Keratinocyte (primary cell): ENCODE results near the gene CFAP206. TPM values are rescaled to one million over a fixed set of nuclear protein-coding genes. Genes with fewer than 3 reads are reported as not detected.

ENCODE experiments used
- DNase-seq: peaks from one replicate; pipeline ENCODE4 v3.0.0-alpha.2; 2011; ENCODE audit warnings: low read depth, missing footprints, low spot score
- FAIRE-seq: peaks from 2 replicates; lab custom pipeline; 2011; peaks lifted over from hg19 to GRCh38; lab: Jason Lieb, UNC
- H2AFZ ChIP-seq: 2 replicates; pipeline ENCODE4 v1.6.0; 2012; ENCODE audit warnings: low read length, control low read depth, inconsistent platforms; ENCODE audit not compliant: control insufficient read depth
- H3K27ac ChIP-seq: 2 replicates; pipeline ENCODE4 v1.5.1; 2011; ENCODE audit warnings: low read length; ENCODE audit not compliant: control insufficient read depth, insufficient read depth
- H3K27me3 ChIP-seq: 3 replicates; pipeline ENCODE4 v1.6.0; 2011; ENCODE audit warnings: low read length; ENCODE audit not compliant: control insufficient read depth, insufficient read depth; ENCODE audit errors: extremely low read depth
- H3K36me3 ChIP-seq, 2 experiments: 2 replicates in 1 of 2; 3 replicates in 1 of 2; pipeline ENCODE4 v1.5.1; 2011; ENCODE audit warnings: low read length in 2 of 2, mild to moderate bottlenecking in 1 of 2; ENCODE audit not compliant: control insufficient read depth in 2 of 2, insufficient read depth in 2 of 2; ENCODE audit errors: extremely low read depth in 1 of 2
- H3K4me1 ChIP-seq: 3 replicates; pipeline ENCODE4 v1.5.1; 2011; ENCODE audit warnings: low read length; ENCODE audit not compliant: control insufficient read depth, insufficient read depth; ENCODE audit errors: extremely low read depth
- H3K4me2 ChIP-seq: 3 replicates; pipeline ENCODE4 v1.6.0; 2011; ENCODE audit warnings: low read depth, low read length; ENCODE audit not compliant: control insufficient read depth, insufficient read depth; ENCODE audit errors: extremely low read depth
- H3K4me3 ChIP-seq, 3 experiments: fragments of 200-600 bp in 1 of 3; sonication (generic) in 1 of 3; 2 replicates in 2 of 3; 3 replicates in 1 of 3; pipeline ENCODE4 v1.5.1; 2011 to 2016; ENCODE audit warnings: low read length in 3 of 3, mild to moderate bottlenecking in 3 of 3, control low read depth in 2 of 3, inconsistent platforms in 1 of 3, low read depth in 1 of 3, mixed read lengths in 1 of 3, mixed run types in 1 of 3, moderate library complexity in 1 of 3; ENCODE audit not compliant: control insufficient read depth in 2 of 3, insufficient read depth in 2 of 3; ENCODE audit errors: extremely low read depth in 1 of 3
- H3K79me2 ChIP-seq: 2 replicates; pipeline ENCODE4 v1.6.0; 2012; ENCODE audit warnings: low read length; ENCODE audit not compliant: control insufficient read depth, insufficient read depth
- H3K9ac ChIP-seq: 3 replicates; pipeline ENCODE4 v1.6.0; 2011; ENCODE audit warnings: low read length; ENCODE audit not compliant: control insufficient read depth, insufficient read depth; ENCODE audit errors: extremely low read depth
- H3K9me1 ChIP-seq: 3 replicates; pipeline ENCODE4 v1.6.0; 2011; ENCODE audit warnings: low read length; ENCODE audit not compliant: control insufficient read depth, insufficient read depth; ENCODE audit errors: extremely low read depth
- H3K9me3 ChIP-seq: 2 replicates; pipeline ENCODE4 v1.5.1; 2012; ENCODE audit warnings: low read depth, low read length; ENCODE audit not compliant: control insufficient read depth
- H4K20me1 ChIP-seq: 3 replicates; pipeline ENCODE4 v1.6.0; 2011; ENCODE audit warnings: low read length; ENCODE audit not compliant: control insufficient read depth, insufficient read depth; ENCODE audit errors: extremely low read depth
- EZH2 ChIP-seq: IDR thresholded peaks from one replicate; pipeline ENCODE4 v1.6.1; 2012; ENCODE audit warnings: inconsistent platforms, mild to moderate bottlenecking, low read length, moderate library complexity
- dilution Hi-C: fragments of 300-500 bp; cut with MboI; formaldehyde crosslinking; loops from one replicate; pipeline ENCODE4 v1.7.0; 2020; ENCODE audit warnings: low sequenced_read_pairs; ENCODE audit not compliant: extremely low pct_ligation_motif_present
- polyA plus RNA-seq, 5 experiments: library from polyadenylated mRNA; depleted of rRNA in 3 of 5; stranded (reverse) in 3 of 5; stranded (forward) in 1 of 5; unstranded in 1 of 5; fragments of >200 nt; gene quantifications; 1 replicate in 1 of 5; 2 replicates in 3 of 5; 3 replicates in 1 of 5; pipeline versions ENCODE4 v1.2.1 to v1.2.3, GENCODE V29; 2011 to 2012; ENCODE audit warnings: missing spikeins in 2 of 5, low read depth in 1 of 5, low replicate concordance in 1 of 5
- TF ChIP-seq, protein P1 (sequence below), 3 experiments: IDR thresholded peaks in 1 of 3; conservative IDR thresholded peaks in 1 of 3; optimal IDR thresholded peaks in 1 of 3; 2 replicates in 2 of 3; 3 replicates in 1 of 3; pipeline versions ENCODE3 to v1.5.1; 2011; ENCODE audit warnings: low read length in 3 of 3, mild to moderate bottlenecking in 3 of 3, moderate library complexity in 2 of 3, control low read depth in 1 of 3, inconsistent platforms in 1 of 3; ENCODE audit not compliant: insufficient read depth in 2 of 3; ENCODE audit errors: extremely low read depth in 1 of 3

The CFAP206 gene
- polyA plus RNA-seq, 1 donor (not counting 4 experiments of a cell fraction or from before 2014, with no cell fraction given), result 0.18 TPM

DNA sequence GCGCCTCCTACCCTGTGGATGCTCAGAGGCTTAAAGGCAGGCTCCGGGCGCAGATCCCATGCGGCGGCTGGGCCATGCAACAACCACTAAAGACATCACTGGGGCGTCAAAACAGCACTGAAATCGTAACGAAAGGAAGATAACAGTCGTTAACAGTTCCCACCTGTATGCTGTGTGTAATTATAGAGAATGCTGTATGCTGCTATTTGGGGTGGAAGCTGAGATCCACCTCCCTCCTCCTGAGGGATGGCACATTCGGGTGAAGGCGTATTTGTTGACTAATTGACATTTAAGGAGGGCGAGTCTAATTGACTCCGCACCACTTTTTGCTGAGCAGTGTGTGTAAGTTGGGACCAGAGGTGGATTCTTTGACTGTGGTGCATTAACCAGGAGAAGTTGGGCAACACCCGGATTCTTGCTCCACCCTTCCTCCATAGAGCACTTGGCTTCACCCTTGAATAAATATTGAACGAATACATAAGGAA, 65.7 kb downstream of the CFAP206 start:
- dilution Hi-C loops, result no loop called here
- Histone ChIP-seq H3K4me1 (peaks cover 13% of the 10 kb centered on the region), H3K9me3 (no peaks in the 10 kb centered on the region), H3K27me3 (no peaks in the 10 kb centered on the region), H3K9ac (peak overlapping the region; percentile 86), H3K4me2 (peak overlapping the region; percentile 99), H3K27ac (peak overlapping the region; percentile 90), H2AFZ (peak overlapping the region; percentile 99), H3K36me3 (no peaks in the 10 kb centered on the region), H4K20me1 (no peaks in the 10 kb centered on the region), H3K9me1 (no peaks in the 10 kb centered on the region), H3K79me2 (peaks cover 18% of the 10 kb centered on the region), H3K4me3 (peak overlapping the region; percentile 89 to 96 (median 93))
- DNase-seq, result no peak
- no peak for TF ChIP-seq EZH2
- TF ChIP-seq, protein P1, sequence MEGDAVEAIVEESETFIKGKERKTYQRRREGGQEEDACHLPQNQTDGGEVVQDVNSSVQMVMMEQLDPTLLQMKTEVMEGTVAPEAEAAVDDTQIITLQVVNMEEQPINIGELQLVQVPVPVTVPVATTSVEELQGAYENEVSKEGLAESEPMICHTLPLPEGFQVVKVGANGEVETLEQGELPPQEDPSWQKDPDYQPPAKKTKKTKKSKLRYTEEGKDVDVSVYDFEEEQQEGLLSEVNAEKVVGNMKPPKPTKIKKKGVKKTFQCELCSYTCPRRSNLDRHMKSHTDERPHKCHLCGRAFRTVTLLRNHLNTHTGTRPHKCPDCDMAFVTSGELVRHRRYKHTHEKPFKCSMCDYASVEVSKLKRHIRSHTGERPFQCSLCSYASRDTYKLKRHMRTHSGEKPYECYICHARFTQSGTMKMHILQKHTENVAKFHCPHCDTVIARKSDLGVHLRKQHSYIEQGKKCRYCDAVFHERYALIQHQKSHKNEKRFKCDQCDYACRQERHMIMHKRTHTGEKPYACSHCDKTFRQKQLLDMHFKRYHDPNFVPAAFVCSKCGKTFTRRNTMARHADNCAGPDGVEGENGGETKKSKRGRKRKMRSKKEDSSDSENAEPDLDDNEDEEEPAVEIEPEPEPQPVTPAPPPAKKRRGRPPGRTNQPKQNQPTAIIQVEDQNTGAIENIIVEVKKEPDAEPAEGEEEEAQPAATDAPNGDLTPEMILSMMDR (optimal IDR thresholded peaks at IDR 0.05 in 1 of 3, IDR thresholded peaks at IDR 0.05 in 1 of 3, conservative IDR thresholded peaks at IDR 0.05 in 1 of 3; ENCODE audit: extremely low read depth in 1 of 3, insufficient read depth in 2 of 3, low read length in 3 of 3), result no peak
- FAIRE-seq, result no peak

DNA sequence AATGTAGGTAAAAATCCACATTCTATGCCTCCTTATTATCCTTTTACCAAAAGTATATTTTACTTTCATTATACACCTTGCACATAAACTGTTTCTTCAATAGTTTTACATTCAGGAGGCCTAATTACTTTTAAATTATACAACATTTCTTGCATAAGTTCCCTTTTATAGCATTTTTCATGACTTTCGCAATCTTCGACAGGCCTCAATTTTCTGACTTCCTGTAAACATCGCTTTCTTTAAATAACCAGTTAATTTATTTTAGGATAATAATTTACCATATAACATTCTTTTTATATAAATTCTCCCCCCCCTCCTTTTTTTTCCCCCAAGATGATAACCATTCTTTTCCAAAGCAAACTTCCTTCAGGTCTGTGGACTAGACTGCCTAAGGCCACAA, 74.2 kb downstream of the CFAP206 start:
- H3K4me1 ChIP-seq, result no peaks in the 10 kb centered on the region
- H3K9ac ChIP-seq, result no peak overlapping the region
- H3K9me1 ChIP-seq, result no peaks in the 10 kb centered on the region
- FAIRE-seq (no peak), DNase-seq (no peak)
- no peaks in the 10 kb centered on the region for H3K79me2 ChIP-seq
- dilution Hi-C loops, result no loop called here
- H3K27me3 ChIP-seq, result no peaks in the 10 kb centered on the region
- H3K4me3 ChIP-seq, result no peak overlapping the region
- no peak overlapping the region for H2AFZ ChIP-seq
- H3K27ac ChIP-seq, result no peak overlapping the region
- H3K36me3 ChIP-seq, result peaks cover 4% of the 10 kb centered on the region in 2 experiments
- no peak for TF ChIP-seq EZH2
- no peaks in the 10 kb centered on the region for H4K20me1 ChIP-seq
- no peak overlapping the region for H3K4me2 ChIP-seq
- H3K9me3 ChIP-seq, result peaks cover 8% of the 10 kb centered on the region

DNA sequence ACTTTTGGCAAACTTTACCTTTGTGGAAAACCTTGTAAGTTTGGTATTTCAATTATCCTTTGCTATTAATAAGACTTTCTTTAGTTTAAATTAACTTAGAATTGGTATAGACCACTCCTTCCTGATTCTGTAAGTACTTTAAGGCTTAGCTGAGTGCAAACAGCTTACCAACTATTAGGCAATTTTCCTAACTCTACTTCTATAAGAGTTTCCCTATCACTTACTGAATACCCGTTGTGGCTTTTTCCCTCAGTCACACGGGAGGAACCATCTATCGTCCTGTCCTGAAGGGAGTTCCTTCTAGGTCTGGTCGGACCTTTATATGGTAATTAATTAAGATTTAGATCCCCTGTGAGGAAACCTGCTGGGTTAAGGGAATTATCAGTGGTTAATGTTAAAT, 74.6 kb downstream of the CFAP206 start:
- DNase-seq (no peak), FAIRE-seq (no peak)
- Histone ChIP-seq H3K9me1 (no peaks in the 10 kb centered on the region), H2AFZ (no peak overlapping the region), H3K36me3 (peaks cover 4% of the 10 kb centered on the region in 2 experiments), H3K27me3 (no peaks in the 10 kb centered on the region), H3K9ac (no peak overlapping the region), H3K4me3 (no peak overlapping the region), H3K4me1 (no peaks in the 10 kb centered on the region), H4K20me1 (no peaks in the 10 kb centered on the region), H3K27ac (no peak overlapping the region), H3K79me2 (no peaks in the 10 kb centered on the region), H3K9me3 (peaks cover 8% of the 10 kb centered on the region), H3K4me2 (no peak overlapping the region)
- dilution Hi-C loops, result no loop called here
- TF ChIP-seq EZH2, result no peak
- TF ChIP-seq, protein P1 (optimal IDR thresholded peaks at IDR 0.05 in 1 of 3, IDR thresholded peaks at IDR 0.05 in 1 of 3, conservative IDR thresholded peaks at IDR 0.05 in 1 of 3; ENCODE audit: extremely low read depth in 1 of 3, insufficient read depth in 2 of 3, low read length in 3 of 3), result no peak
